Stimulated activated CD4-positive, alpha-beta T cell treated with anti-CD3 and anti-CD28 coated beads, Interleukin-1b, Interleukin-23, amount 100 ng/mL, for 4 hours (primary cell): ENCODE results near the gene PIP5K1C.
"Not testable (repeated sequence)": the region's sequence is repeated elsewhere in the genome, so short reads cannot be mapped to it uniquely, and the experiment has no call there.

Experiments
- DNase-seq, 2 donors: peaks; one replicate each; pipeline ENCODE4 v3.0.0-alpha.2; 2020; ENCODE audit warnings: low read depth in 2 of 2

PIP5K1C gene

DNA sequence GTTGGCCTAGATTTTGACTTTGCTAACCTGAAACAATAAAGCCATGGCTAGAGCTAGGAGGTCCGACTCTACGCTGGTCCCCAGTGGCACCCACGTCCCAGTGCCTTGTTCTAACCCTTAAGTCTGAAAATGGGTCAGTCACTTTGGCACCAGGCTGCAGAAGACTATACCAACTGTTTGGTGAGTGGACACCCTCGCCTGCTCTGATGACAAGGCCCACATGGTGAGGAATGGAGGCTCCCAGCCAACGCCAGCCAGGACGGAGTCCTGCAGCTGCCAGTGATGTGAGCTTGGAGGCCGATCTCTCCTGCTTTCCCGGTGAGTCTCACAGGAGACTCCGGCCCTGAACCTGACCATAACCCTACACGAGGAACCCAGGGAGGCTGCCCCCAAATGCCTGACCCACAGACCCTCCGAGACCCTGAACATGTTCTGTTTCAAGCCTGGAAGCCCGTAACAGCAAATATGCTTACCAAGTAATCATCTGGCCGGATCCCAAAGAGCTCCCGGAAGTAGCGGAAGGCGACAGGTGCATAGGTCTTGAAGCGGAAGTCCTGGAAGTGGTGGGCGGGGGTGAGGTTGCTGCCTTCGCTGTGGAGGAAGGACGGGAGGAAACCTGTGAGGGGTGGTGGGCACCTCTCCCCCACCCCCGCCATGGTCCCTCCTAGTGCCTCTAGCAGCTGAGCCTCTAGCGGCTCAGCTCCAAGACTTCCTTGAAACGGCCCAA lies 39.6 kb downstream of the PIP5K1C start:
- no peak for DNase-seq

DNA sequence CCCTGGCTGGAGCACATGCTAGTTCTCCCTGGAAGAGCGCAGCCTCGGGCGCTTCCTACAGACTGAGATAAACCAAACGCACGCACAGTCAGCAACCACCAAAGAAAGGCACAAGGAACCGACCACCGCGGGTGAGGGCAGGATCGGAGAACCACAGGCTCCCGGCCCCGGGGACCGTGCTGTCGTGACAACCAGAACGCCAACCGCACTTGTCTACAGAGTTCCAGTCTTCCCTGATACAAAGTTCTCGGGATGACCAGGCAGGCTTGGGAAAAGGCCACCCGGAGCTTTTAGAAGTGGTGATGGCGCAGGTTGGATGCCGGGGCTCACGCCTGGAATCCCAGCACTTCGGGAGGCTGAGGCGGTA lies 40.5 kb downstream of the PIP5K1C start:
- DNase-seq, result no peak

DNA sequence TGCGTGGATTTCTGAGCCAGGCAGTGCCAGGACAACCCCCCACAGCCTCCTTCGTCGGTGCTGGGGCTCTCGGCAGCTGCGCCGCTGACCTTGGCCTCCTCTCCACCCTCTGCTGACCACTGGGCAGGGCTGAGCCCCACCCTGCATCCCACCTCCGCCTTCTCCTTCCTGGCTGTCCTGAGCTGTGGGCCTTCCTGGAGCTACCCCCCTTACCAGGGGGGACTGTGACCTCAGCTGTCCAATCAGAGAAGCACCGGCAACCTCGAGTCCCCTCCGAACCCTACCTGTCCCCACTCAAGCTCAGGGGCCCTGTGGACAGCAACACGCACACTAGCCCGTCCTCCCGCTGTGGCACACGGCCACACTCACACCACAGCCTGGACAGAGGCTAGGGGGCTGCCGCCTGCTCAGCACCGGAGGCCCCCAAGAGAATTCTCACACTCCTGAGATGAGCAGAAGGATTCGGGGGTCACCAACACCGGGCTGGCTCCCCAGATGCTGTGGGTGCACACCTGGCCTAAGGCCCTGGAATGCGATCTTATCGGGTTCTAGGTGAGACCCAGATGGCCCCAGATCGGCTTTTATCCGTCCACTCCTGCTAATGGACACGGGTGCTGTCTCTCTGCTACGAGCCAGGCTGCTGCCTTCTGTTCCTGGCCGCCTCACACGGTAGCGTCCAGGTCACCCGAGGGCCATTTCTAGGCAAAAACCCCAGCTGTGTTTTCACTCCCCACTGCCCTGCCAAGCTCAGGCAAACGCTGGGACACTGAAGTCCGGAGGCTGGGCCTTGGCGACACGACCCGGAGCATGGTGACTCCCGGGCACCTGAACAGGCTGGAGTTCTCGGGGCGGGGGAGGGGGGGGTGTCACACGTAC lies 41.2 kb downstream of the PIP5K1C start:
- no peak for DNase-seq

DNA sequence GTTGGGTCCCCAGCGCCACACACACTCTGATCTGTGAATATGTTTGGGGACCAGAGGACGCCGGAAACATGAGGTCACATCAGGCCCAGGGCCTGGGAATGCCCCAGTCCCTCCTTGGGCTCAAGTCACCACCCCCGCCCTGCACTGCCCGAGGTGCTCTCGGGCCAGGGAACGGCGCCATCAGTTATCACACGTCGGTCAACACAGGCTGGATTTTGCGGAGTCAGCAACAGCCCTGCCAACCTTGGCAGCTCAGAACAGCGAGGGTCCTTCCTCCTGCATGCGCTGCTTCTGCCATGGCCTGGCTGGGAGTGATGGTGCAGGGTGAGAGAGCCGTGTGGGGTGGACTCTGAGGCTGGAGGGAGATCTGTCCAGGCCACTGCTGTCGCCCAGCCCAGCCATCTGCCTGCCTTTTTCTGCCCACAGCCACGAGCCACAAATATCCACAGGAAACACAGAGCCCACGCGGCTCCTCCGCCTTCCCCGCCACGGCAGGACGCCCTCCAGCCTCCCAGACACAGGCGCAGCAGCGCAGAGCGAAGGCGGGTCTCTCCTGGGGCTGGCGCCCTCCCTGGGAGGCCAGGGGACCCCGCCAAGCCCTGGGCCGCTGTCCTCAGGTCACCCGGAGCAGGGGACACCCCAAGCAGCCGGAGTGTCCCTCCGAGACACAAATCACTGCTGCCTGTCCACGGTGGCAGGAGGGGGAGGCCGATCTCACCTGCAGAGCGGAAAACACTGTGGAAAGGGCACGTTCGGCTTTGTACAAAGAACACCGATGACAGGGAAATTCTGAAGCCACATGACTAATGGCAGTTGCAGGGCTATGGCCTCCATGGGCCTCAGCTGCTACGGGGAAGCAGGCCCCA lies 42.0 kb downstream of the PIP5K1C start:
- no peak for DNase-seq

DNA sequence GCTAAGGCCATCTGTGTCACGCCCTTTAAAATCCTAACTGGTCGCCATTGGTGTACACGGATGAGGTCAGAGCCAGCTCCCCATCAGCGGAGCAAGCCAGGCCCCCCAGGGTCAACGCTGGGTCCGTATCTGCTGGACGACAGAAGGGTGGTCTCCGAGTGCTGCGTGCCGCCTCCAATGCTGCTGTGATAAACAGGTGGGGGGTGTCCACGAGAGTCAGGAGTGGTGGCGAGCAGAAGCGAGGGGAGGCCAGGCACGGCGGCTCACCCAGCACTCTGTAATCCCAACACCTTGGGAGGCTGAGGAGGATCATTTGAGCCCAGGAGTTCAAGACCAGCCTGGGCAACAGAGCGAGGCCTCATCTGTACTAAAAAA lies 42.9 kb downstream of the PIP5K1C start:
- no peak for DNase-seq

DNA sequence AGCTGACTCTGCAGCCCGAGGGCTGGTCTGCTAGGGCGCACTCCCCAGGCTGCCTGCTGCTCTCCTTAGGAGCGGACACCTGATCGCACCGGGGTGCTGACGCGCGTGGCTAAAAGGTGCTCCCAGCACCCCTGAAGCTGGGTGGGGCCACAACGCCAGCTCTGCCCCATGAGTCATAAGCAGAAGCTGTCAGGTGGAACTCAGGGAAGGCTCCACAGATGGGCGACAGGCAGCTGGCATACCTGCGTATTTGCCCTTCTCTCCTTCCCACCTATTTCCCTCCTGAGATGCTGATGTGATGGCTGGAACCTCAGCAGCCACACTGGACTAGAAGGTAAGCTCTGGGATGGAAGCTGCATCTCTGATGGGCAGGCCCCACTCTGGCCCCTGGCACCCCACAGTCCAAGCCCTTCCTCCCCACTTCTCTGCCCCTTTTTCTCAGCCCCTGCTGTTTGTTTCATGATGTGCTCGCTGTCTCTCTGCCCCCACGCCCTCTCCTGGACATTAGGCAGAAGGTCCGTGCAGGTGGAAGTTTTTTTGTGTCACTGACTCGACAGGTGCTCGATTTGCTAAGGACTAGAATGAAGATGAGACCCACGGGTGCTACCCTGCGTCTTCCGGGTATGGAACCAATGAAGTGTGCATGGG lies 43.4 kb downstream of the PIP5K1C start:
- no peak for DNase-seq

DNA sequence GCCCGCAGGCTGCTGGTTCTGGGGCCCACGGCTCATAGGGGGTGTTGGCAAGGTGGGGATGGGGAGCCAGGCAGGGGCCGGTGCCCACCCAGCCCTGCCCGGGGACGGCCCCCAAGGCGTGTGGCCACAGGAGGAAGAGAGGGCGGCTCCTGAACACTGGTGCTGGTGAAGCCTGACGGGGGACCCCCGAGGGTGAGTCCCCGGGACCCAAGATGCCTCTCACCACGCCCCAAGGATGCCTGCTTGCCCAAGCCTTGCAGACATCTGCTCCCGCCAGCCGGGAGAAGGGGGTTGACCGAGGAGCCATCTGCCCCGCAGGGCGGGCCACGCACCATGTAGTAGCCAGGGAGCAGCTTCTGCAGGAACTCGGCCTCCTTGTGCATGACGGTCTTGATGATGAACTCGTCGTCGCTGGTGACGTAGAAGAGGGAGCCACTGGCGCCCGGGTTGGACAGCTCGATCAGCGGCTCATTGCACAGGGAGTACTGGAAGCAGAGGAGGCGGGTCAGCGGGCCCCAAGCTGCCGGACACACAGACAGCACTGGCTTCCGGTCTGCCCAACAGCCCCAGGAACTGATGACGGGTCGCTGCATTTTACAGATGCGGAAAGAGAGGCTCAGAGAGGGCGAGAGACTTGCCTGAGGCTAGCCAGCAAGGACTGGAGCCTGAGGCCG lies 44.1 kb downstream of the PIP5K1C start:
- DNase-seq, result no peak

DNA sequence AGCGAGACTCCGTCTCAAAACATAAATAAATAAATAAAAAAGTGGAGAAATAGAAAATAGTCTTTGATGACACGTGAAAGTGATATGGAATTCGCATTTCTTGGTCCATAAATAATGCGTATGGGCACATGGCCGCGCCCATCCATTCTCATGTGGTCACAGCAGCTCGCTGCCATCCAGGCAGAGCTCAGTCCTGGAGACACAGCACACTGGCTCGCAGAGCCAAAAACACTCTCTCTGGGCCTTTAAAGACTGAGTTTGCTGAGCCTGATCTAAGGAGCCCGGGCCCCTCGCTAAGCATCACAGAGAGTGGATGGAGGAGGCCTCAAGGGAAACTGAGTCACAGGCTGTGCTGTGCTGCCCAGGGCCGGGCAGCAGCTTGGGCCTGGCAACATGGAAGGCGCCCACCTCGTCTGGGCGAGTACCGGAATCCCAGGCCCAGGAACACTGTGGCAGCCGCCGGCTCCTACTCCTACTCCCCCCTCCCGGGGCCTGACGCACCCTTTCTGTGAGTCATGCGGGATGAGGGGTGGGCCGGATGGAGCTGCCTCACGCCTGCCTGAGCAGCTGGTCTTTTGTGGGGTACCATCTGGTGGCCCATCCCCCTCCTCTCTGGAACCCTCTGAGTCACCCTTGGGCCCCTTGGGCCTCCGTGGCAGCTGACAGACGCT lies 44.7 kb downstream of the PIP5K1C start:
- no peak for DNase-seq

DNA sequence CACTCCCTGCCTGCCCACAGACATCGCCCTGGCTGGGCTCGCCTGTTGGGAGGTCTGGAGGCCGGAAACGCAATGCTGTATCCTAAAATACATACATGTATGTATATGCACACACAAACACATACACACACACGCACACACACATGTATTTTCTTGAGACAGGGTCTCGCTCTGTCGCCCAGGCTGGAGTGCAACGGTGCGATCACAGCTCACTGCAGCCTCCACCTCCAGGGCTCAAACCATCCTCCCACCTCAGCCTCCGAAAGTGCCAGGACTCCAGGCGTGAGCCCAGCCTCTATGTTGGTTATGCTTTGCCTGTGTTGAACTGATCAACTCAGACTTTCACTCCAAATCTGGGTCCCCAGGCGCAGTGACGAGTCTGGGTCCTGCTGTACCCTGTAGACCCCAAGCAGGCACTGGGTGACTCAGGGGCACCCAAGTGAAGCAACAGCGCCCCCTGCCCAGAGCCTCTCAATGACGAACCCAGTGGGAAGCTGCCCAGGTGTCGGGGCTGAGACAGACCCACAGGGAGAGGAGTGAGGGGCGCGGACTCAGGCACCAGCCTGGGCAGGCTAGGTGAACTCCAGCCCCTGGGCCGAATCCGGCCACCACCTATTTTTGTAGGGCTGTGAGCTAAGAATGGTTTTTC lies 46.3 kb downstream of the PIP5K1C start:
- DNase-seq, result no peak

DNA sequence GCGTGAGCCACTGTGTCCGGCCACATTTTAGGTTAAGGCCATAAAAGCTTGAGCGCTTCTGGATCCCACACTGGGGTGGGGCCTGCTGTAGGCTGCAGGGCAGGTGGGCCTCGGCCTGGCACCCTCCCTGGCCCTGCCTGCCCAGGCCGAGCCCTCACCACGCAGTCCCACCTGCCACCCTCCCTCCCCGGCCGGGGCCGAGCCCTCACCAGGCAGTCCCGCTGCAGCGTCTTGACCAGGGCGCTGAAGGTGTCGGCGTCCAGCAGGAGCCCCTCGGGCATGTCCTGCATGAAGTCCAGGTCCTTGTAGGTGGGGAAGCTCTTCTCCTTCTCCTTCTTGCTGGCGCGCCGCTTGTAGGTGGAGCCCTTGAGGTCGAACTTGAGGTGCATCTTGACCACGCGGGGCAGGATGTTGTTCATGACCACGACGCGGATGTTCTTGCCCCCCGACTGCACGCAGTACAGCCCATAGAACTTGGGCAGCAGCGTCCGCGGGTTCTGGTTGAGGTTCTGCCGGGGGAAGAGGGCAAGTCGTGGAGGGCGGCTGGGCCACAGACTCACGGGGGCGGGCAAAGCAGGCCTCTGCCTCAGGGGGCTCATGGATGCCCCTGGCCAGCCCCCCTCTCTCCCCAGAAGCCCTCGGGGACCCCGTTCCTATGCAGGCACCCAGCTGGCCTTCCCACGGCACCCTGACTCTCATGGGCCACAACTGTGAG lies 47.0 kb downstream of the PIP5K1C start:
- DNase-seq, result no peak

DNA sequence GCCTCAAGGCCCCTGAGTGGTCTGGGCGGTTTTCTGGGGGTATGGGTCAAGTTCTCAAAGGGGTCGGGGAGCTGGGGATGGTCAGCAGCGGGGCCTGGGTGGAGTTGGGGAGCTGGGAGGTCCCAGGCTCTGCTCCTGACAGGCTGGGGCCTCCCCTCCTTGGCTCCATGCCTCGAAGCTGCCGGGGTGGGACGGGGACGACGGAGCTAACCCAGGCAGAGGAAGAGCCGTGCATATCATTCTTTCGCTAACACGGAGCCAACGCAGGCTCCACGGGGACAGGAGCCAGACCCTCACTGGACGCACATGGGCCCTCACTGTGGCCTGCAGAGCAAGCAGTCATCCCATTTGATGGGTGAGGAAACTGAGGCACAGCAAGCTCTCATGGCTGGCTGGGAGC lies 47.8 kb downstream of the PIP5K1C start:
- no peak for DNase-seq

DNA sequence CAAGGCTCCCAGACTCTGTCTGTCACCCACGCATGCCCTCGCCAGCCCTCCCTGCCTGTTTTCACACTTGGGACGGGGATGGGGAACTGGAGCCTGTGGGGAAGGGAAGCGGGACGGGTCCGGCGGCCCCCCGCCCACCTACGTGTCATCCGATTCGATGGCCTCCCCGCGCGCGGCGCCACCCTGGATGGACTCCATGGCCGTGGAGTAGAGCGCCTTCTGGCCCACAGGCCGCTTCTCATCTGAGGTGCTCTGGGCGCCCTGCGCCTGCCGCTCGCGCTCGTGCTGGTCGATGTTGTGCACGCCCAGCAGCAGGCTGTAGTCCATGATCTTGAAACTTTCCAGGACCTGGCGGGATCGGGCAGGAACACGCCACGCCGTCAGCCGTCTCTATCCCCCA lies 48.6 kb downstream of the PIP5K1C start:
- DNase-seq, result no peak

DNA sequence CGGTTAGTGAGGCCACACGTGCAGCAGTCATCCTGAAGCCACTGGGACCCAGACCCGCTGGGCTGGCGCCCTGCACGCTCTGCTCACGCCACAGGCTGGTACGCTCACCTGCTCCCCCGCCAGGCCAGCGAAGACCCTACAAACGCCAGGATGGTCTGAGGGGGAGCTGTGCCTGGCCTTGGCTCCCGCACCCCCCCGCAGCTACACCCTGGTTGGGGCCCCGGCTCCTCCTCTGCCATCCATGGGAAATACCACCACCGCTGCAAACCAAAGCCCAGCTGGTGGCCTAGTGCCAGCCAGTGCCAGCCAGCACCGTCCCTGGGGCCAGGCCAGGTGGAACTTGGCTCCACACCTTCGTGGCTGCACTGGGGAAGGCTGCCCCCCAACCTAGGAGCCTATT lies 50.4 kb downstream of the PIP5K1C start:
- no peak for DNase-seq

DNA sequence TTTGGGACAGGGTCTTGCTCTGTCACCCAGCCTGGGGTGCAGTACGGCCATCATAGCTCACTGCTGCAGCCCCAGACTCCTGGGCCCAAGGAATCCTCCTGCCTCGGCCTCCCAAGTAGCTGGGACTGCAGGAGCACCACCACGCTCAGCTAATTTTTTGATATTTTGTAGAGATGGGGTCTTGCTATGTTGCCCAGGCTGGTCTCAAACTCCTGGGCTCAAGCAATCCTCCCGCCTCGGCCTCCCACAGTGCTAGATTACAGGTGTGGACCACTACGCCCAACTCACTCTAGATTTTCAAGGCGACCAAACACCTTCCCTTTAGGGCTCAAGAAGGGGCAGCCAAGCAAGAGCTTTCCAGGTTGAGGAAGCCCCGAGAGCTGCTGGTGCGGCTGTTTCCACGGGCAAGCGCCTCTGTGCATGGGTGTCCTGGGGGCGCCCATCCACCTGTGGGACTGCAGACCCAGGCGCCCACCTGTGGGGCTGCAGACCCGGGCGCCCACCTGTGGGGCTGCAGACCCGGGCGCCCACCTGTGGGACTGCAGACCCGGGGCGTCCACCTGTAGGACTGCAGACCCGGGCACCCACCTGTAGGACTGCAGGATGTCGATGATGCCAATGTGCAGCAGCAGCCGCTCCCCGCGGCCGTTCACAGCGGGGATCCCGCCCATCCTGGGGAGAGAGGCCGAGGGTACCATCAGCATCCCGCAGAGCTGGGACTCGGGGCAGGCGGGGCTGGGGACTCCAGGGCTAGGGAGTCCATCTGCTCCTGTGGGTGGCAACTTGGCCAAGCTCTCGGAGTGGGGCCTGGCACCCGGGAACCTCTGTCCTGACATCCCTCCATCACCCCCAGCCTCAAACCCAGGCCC lies 52.0 kb downstream of the PIP5K1C start:
- DNase-seq, result no peak

DNA sequence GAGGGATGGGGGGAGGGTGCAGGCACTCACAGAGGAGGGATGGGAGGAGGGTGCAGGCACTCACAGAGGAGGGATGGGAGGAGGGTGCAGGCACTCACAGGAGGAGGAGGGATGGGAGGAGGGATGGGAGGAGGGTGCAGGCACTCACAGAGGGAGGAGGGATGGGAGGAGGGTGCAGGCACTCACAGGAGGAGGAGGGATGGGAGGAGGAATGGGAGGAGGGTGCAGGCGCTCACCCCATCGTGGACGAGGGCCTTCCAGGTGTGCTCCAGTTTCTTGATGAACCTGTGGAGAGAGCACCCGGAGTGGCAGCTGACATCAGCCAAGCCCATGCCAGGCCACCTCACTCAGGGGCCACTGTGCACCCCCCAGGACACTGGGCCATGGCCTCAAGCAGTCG lies 53.2 kb downstream of the PIP5K1C start:
- DNase-seq, result not testable (repeated sequence)

DNA sequence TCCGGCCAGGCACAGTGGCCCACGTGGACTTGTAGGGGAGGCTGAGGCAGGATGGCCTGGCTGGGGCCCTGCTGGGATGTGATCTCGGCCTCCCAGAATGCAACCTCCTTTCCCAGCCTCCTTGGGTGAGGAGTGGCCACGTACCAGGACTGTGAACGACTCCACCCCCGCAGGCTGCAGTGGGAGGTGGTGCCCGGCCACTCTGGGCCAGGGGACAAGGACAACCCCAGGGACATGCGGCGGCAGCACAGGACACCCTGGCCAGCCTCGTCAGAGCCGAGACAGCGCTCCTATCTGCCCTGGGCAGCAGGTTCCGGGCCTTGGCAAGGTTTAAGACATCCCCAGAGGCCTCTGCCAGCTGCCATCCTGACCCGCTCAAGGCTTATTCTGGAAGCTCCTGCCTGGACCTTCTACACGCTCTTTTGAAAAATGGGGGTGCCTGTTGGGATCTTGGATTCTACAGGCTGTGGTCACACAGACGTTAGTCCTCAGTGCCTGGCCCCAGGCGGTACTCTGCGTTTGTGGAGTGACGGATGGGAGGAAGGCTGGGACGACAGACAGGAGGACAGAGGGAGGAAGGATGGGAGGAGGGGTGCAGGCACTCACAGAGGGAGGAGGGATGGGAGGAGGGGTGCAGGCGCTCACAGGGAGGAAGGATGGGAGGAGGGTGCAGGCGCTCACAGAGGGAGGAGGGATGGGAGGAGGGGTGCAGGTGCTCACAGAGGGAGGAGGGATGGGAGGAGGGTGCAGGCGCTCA lies 53.8 kb downstream of the PIP5K1C start:
- DNase-seq, result no peak

DNA sequence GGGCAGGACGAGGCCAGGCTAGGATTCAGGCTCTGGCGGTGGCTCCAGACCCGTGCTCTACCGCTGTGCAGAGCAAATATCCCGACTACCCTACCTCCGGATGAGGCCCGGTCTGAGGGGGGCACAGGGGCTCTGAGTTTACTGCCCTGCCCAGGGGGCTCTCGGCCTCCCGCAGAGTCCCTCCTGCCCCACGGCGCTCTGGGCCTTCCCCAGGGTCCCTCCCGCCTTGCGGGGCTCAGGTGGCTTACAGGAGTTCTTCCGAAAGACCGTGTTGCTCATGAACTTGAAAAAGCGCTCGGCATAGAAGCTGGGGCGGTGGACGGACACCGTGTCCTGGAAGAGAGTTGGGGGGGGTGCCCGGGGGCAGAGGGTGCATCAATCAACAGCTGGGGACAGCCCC lies 54.5 kb downstream of the PIP5K1C start:
- DNase-seq, result no peak

DNA sequence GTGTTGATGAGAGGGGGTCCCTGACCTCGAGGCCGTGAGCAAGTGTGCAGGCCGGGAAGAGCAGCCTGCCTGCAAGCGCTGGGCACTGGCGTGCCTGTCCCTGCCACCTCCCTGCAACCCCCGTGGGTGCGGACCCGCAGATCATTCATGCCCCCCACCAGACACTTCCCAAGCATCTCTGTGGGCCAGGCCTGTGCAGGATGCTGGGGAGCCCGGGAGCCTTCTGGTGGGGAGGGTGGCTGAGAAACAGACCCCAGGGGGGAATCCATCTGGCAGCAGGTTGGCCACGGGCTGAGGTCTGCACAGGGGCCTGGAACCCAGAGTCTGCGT lies 55.2 kb downstream of the PIP5K1C start:
- no peak for DNase-seq
